IMR-90 (cell line): ENCODE data around the gene HMCN1. TPM values are rescaled to one million over a fixed set of nuclear protein-coding genes. Genes with fewer than 3 reads are reported as not detected.

ENCODE experiments used
- ATAC-seq: fragments of 200-7000 bp; cut with Tn5 transposase; 2 replicates; pipeline ENCODE4 v1.9.1; 2020; ENCODE audit warnings: low read depth, mild to moderate bottlenecking, moderate library complexity
- BruUV-seq: library from RNA; stranded (reverse); fragments of 400-500 nt; replicated peaks from 2 replicates; lab custom pipeline; 2021; lab: Mats Ljungman, UMichigan
- CTCF ChIA-PET: fragments of 300-600 bp; formaldehyde crosslinking; extraction: SDS; loops from one replicate; lab custom pipeline; 2021; ENCODE audit warnings: antibody characterized with exemption; lab: Yijun Ruan, JAX
- POLR2A ChIA-PET: fragments of 300-600 bp; sonication (Branson Sonifier 250); formaldehyde crosslinking; loops from one replicate; lab custom pipeline; 2022; ENCODE audit warnings: antibody characterized with exemption; ENCODE audit not compliant: unreplicated experiment; lab: Charles Lee
- DNase-seq: peaks from one replicate; pipeline ENCODE4 v3.0.0; 2013
- H2AFZ ChIP-seq: replicated peaks from 2 replicates; pipeline ENCODE3; 2013; ENCODE audit warnings: low read length, mild to moderate bottlenecking; ENCODE audit not compliant: poor library complexity
- H2AK5ac ChIP-seq: 2 replicates; pipeline ENCODE4 v1.6.1; 2013; ENCODE audit warnings: low read depth, low read length, inconsistent platforms
- H2AK9ac ChIP-seq: replicated peaks from 2 replicates; pipeline ENCODE3; 2013; ENCODE audit warnings: mild to moderate bottlenecking, low read depth, low read length, moderate library complexity; ENCODE audit not compliant: poor library complexity
- H2BK120ac ChIP-seq: 2 replicates; pipeline ENCODE4 v1.6.1; 2013; ENCODE audit warnings: low read depth, low read length, inconsistent platforms
- H2BK15ac ChIP-seq: 3 replicates; pipeline ENCODE4 v1.6.1; 2013; ENCODE audit warnings: low read depth, low read length, inconsistent platforms
- H2BK20ac ChIP-seq: 2 replicates; pipeline ENCODE4 v1.6.1; 2013; ENCODE audit warnings: low read depth, mild to moderate bottlenecking, inconsistent platforms, low read length, moderate library complexity
- H2BK5ac ChIP-seq: 2 replicates; pipeline ENCODE4 v1.6.1; 2013; ENCODE audit warnings: mild to moderate bottlenecking, low read depth, low read length, inconsistent platforms; ENCODE audit not compliant: poor library complexity, severe bottlenecking
- H3K14ac ChIP-seq: replicated peaks from 2 replicates; pipeline ENCODE4 v1.6.1; 2013; ENCODE audit warnings: low read depth, low read length, inconsistent platforms
- H3K18ac ChIP-seq: 2 replicates; pipeline ENCODE4 v1.6.1; 2013; ENCODE audit warnings: low read depth, low read length, control low read depth
- H3K23ac ChIP-seq: 2 replicates; pipeline ENCODE4 v1.6.1; 2013; ENCODE audit warnings: low read depth, low read length, inconsistent platforms
- H3K27ac ChIP-seq: 2 replicates; pipeline ENCODE4 v1.5.1; 2013; ENCODE audit warnings: mild to moderate bottlenecking, control low read depth, low read length; ENCODE audit not compliant: insufficient read depth
- H3K27me3 ChIP-seq: 2 replicates; pipeline ENCODE4 v1.6.1; 2013; ENCODE audit warnings: low read length; ENCODE audit not compliant: control insufficient read depth, insufficient read depth
- H3K36me3 ChIP-seq: 2 replicates; pipeline ENCODE4 v1.6.1; 2013; ENCODE audit warnings: low read length, mixed read lengths; ENCODE audit not compliant: control insufficient read depth, insufficient read depth
- H3K4ac ChIP-seq: 2 replicates; pipeline ENCODE4 v1.6.1; 2013; ENCODE audit warnings: low read depth, low read length, inconsistent platforms
- H3K4me1 ChIP-seq: 2 replicates; pipeline ENCODE4 v1.6.1; 2013; ENCODE audit warnings: low read length, mixed read lengths; ENCODE audit not compliant: control insufficient read depth, insufficient read depth
- H3K4me2 ChIP-seq: 2 replicates; pipeline ENCODE4 v1.6.1; 2013; ENCODE audit warnings: low read depth, mild to moderate bottlenecking, control low read depth, low read length, moderate library complexity
- H3K4me3 ChIP-seq: 2 replicates; pipeline ENCODE4 v1.5.1; 2013; ENCODE audit warnings: low read depth, mild to moderate bottlenecking, control low read depth, low read length, moderate library complexity; ENCODE audit not compliant: insufficient read depth
- H3K56ac ChIP-seq: 2 replicates; pipeline ENCODE4 v1.6.1; 2013; ENCODE audit warnings: low read length, inconsistent platforms; ENCODE audit not compliant: insufficient read depth; ENCODE audit errors: extremely low read depth
- H3K79me1 ChIP-seq, 2 experiments: 2 replicates each; pipeline ENCODE4 v1.6.1; 2013; ENCODE audit warnings: low read length in 2 of 2, inconsistent platforms in 1 of 2, low read depth in 1 of 2
- H3K9ac ChIP-seq: 2 replicates; pipeline ENCODE4 v1.6.1; 2013; ENCODE audit warnings: low read depth, low read length, control low read depth
- H3K9me1 ChIP-seq: 2 replicates; pipeline ENCODE4 v1.6.1; 2013; ENCODE audit warnings: low read length, inconsistent platforms; ENCODE audit not compliant: insufficient read depth
- H3K9me3 ChIP-seq: 2 replicates; pipeline ENCODE4 v1.6.1; 2013; ENCODE audit warnings: low read length; ENCODE audit not compliant: control insufficient read depth, insufficient read depth
- H4K20me1 ChIP-seq: 2 replicates; pipeline ENCODE4 v1.6.1; 2013; ENCODE audit warnings: low read length, inconsistent platforms; ENCODE audit not compliant: insufficient read depth
- H4K5ac ChIP-seq: 2 replicates; pipeline ENCODE4 v1.6.1; 2013; ENCODE audit warnings: mild to moderate bottlenecking, low read depth, low read length, control low read depth
- H4K8ac ChIP-seq, 2 experiments: 2 replicates each; pipeline ENCODE4 v1.6.1; 2013; ENCODE audit warnings: low read depth in 2 of 2, low read length in 2 of 2, control low read depth in 1 of 2, inconsistent platforms in 1 of 2
- H4K91ac ChIP-seq: 2 replicates; pipeline ENCODE4 v1.6.1; 2013; ENCODE audit warnings: low read depth, low read length, inconsistent platforms; ENCODE audit not compliant: insufficient read depth
- BHLHE40 ChIP-seq: fragments of 150-350 bp; IDR thresholded peaks from 2 replicates; pipeline ENCODE4 v1.6.1; 2016; ENCODE audit warnings: mild to moderate bottlenecking, low read depth, low read length
- CEBPB ChIP-seq: IDR thresholded peaks from 2 replicates; pipeline ENCODE4 v1.6.1; 2012; ENCODE audit warnings: low read depth, low read length, improper control_type of control experiment
- CHD1 ChIP-seq: IDR thresholded peaks from 2 replicates; pipeline ENCODE4 v1.6.1; 2012; ENCODE audit warnings: low read depth, low read length, improper control_type of control experiment
- FOS ChIP-seq: fragments of 150-350 bp; IDR thresholded peaks from 2 replicates; pipeline ENCODE4 v1.6.1; 2016; ENCODE audit warnings: low read depth, low read length
- MAFK ChIP-seq: IDR thresholded peaks from 2 replicates; pipeline ENCODE4 v1.6.1; 2012; ENCODE audit warnings: low read depth, low read length, improper control_type of control experiment
- MAZ ChIP-seq: IDR thresholded peaks from 2 replicates; pipeline ENCODE4 v1.6.1; 2012; ENCODE audit warnings: low read depth, mild to moderate bottlenecking, low read length, improper control_type of control experiment, moderate library complexity, borderline replicate concordance
- MXI1 ChIP-seq: IDR thresholded peaks from 2 replicates; pipeline ENCODE4 v1.6.1; 2012; ENCODE audit warnings: low read depth, mild to moderate bottlenecking, low read length, moderate library complexity, borderline replicate concordance
- NFE2L2 ChIP-seq: fragments of 150-350 bp; IDR thresholded peaks from 2 replicates; pipeline ENCODE4 v1.6.1; 2016; ENCODE audit warnings: low read depth, mild to moderate bottlenecking, low read length
- POLR2A ChIP-seq: IDR thresholded peaks from 2 replicates; pipeline ENCODE4 v1.6.1; 2012; ENCODE audit warnings: mild to moderate bottlenecking, low read depth, low read length
- RAD21 ChIP-seq: IDR thresholded peaks from 2 replicates; pipeline ENCODE4 v1.6.1; 2012; ENCODE audit warnings: low read length, improper control_type of control experiment
- RCOR1 ChIP-seq: IDR thresholded peaks from 2 replicates; pipeline ENCODE4 v1.6.1; 2012; ENCODE audit warnings: mild to moderate bottlenecking, low read length, improper control_type of control experiment; ENCODE audit not compliant: insufficient replicate concordance
- RFX5 ChIP-seq: IDR thresholded peaks from 2 replicates; pipeline ENCODE4 v1.8.0; 2012; ENCODE audit warnings: low read depth, mild to moderate bottlenecking, low read length, moderate library complexity
- SMC3 ChIP-seq: fragments of 150-350 bp; IDR thresholded peaks from 2 replicates; pipeline ENCODE4 v1.6.1; 2016; ENCODE audit warnings: low read depth, mild to moderate bottlenecking, antibody characterized with exemption, low read length, moderate library complexity
- WGBS, 2 experiments: methylation state at CpG; one replicate each; pipeline versions ENCODE4 v1.1.5 to v1.1.7; 2013; ENCODE audit warnings: missing lambda C conversion rate in 2 of 2; ENCODE audit not compliant: insufficient read length in 1 of 2; ENCODE audit errors: extremely low coverage in 2 of 2; 5-methylcytosine and 5-hydroxymethylcytosine counted together
- dilution Hi-C: fragments of 300-500 bp; cut with HindIII; formaldehyde crosslinking; loops from one replicate; pipeline ENCODE4 v1.14.3; 2018; ENCODE audit warnings: low sequenced_read_pairs; ENCODE audit not compliant: unreplicated experiment
- in situ Hi-C: fragments of 300-500 bp; cut with MboI; formaldehyde crosslinking; loops from 3 replicates; pipeline ENCODE4 v1.14.3; 2019; ENCODE audit warnings: low sequenced_read_pairs, inconsistent platforms, mixed read lengths
- intact Hi-C: fragments of 100-400 bp; cut with micrococcal nuclease; formaldehyde crosslinking; loops from 2 replicates; pipeline ENCODE4 v1.10.0; 2022
- polyA plus RNA-seq, 3 experiments: library from polyadenylated mRNA; depleted of rRNA; stranded (reverse); fragments of >200 nt; gene quantifications; 2 replicates each; pipeline ENCODE4 v1.2.3, GENCODE V29; 2012; ENCODE audit warnings: low replicate concordance in 1 of 3
- total RNA-seq: library from RNA; depleted of rRNA; stranded (reverse); fragments of >200 nt; gene quantifications from 2 replicates; pipeline ENCODE4 v1.2.3, GENCODE V29; 2012
- TF ChIP-seq, protein P1 (sequence below): fragments of 150-350 bp; IDR thresholded peaks from 2 replicates; pipeline ENCODE4 v1.6.1; 2017; ENCODE audit warnings: mild to moderate bottlenecking, antibody characterized with exemption, low read length, low read depth
- TF ChIP-seq, protein P2 (sequence below): fragments of 150-350 bp; IDR thresholded peaks from 2 replicates; pipeline ENCODE4 v1.6.1; 2016; ENCODE audit warnings: low read depth, mild to moderate bottlenecking, low read length, moderate library complexity, borderline replicate concordance

The HMCN1 gene
- total and polyA plus RNA-seq, 2 of the 4 experiments (the other 2 are of a cell fraction) = 6.1 to 11.7 TPM

DNA sequence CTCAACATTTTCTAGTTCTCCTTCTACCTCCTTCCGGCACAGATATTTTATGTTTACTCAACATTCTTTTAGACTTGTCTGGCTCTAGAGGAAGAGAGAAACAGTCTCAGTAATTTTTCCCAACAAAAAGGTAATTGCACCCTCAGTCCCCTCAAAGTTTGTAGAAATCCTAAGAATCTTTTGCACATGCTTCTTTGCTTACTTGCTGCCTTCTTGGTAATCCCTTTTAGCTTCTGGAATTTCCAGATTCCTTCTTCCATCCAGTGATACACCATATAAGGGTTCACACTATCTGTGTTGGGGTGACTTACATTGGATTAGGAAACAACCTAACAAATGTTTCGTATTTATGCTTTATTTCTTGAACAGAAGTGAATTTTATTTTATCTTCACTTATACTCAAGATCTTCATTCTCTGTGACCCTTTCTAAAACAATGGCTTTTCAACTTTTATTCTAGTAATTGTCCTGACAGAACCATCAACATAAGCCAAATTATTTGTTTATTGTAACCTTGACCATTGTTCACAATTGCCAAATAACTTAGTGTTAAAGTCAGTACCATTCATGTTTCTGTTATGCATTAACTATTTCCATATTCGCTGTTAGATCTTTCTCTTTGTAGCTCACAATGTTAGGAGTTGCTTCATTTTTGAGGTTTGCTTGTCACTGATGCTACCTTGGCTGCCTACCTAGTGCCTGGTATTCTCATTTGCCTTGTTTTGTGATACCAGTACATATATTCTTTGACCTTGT is 238.1 kb downstream of the HMCN1 start:
- Histone ChIP-seq H3K27ac (no peak overlapping the region; the same call in 1 of the 2 replicates), H3K4me3 (no peak overlapping the region), H4K5ac (peak overlapping the region; percentile 80), H4K91ac (peak overlapping the region; percentile 81), H3K9me3 (no peaks in the 10 kb centered on the region), H3K36me3 (no peaks in the 10 kb centered on the region), H3K79me1 (no peaks in the 10 kb centered on the region), H3K9me1 (peaks cover 3% of the 10 kb centered on the region; the same call in 1 of the 2 replicates), H4K20me1 (no peaks in the 10 kb centered on the region), H2BK120ac (peak overlapping the region; percentile 90), H2BK5ac (peak overlapping the region; percentile 76), H3K18ac (peak overlapping the region; percentile 99), H2AK9ac (no peak overlapping the region), H3K56ac (no peak overlapping the region; the same call in 1 of the 2 replicates), H3K4ac (peak overlapping the region; percentile 86; the same call in 1 of the 2 replicates), H2AK5ac (peak overlapping the region; percentile 93), H3K14ac (peak overlapping the region; percentile 92), H2BK15ac (peak overlapping the region; percentile 95; the same call in 2 of the 3 replicates), H3K4me2 (peak overlapping the region; percentile 42; the same call in 1 of the 2 replicates), H3K4me1 (peaks cover 17% of the 10 kb centered on the region), H3K9ac (no peak overlapping the region), H2BK20ac (peak overlapping the region; percentile 91; the same call in 1 of the 2 replicates), H2AFZ (no peak overlapping the region), H4K8ac (peak overlapping the region; percentile 18 to 61; a peak in 3 of 4 replicates), H3K23ac (peak overlapping the region; percentile 79), H3K27me3 (no peaks in the 10 kb centered on the region)
- ATAC-seq (peak; percentile 32), DNase-seq (peak; percentile 41)
- intact Hi-C loops (loop anchor here (5.0 kb wide), 1 partner anchor 185 kb away; no protein-coding TSS in a partner anchor), dilution Hi-C loops (no loop called here), in situ Hi-C loops (no loop called here)
- CTCF ChIA-PET = interaction anchor here (0.8 kb wide), 1 partner anchor 183 kb away, joined by 4 read pairs; no protein-coding TSS in a partner anchor
- no CpG with 5 or more reads among the region's 3 CpGs for WGBS, 2 experiments
- BruUV-seq = no TSS peak
- POLR2A ChIA-PET = no interaction called here
- TF ChIP-seq MAFK (no peak), FOS (no peak), BHLHE40 (no peak), NFE2L2 (no peak), CEBPB (no peak), SMC3 (no peak), RCOR1 (no peak), MXI1 (no peak), RFX5 (no peak), MAZ (no peak), POLR2A (no peak), RAD21 (no peak), CHD1 (no peak)
- TF ChIP-seq, protein P1, sequence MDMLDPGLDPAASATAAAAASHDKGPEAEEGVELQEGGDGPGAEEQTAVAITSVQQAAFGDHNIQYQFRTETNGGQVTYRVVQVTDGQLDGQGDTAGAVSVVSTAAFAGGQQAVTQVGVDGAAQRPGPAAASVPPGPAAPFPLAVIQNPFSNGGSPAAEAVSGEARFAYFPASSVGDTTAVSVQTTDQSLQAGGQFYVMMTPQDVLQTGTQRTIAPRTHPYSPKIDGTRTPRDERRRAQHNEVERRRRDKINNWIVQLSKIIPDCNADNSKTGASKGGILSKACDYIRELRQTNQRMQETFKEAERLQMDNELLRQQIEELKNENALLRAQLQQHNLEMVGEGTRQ = no peak
- TF ChIP-seq, protein P2, sequence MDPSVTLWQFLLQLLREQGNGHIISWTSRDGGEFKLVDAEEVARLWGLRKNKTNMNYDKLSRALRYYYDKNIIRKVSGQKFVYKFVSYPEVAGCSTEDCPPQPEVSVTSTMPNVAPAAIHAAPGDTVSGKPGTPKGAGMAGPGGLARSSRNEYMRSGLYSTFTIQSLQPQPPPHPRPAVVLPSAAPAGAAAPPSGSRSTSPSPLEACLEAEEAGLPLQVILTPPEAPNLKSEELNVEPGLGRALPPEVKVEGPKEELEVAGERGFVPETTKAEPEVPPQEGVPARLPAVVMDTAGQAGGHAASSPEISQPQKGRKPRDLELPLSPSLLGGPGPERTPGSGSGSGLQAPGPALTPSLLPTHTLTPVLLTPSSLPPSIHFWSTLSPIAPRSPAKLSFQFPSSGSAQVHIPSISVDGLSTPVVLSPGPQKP = no peak
